SU-DHL-6 (cell line): ENCODE data around the gene KDM7A.

Experiments used
- H2AFZ ChIP-seq: fragments of 200-600 bp; sonication (generic); 2 replicates; pipeline ENCODE4 v1.6.1; 2014; ENCODE audit warnings: low read depth, mild to moderate bottlenecking, moderate library complexity, mixed read lengths, antibody characterized with exemption, low read length; ENCODE audit not compliant: severe bottlenecking
- H3F3A ChIP-seq: fragments of 200-600 bp; shearing (Covaris generic); 2 replicates; pipeline ENCODE4 v1.6.0; 2016; ENCODE audit warnings: antibody characterized with exemption, mild to moderate bottlenecking; ENCODE audit not compliant: insufficient read depth
- H3K27ac ChIP-seq: fragments of 200-600 bp; sonication (generic); 2 replicates; pipeline ENCODE4 v1.5.1; 2016; ENCODE audit warnings: low read depth, mild to moderate bottlenecking, low read length, moderate library complexity, mixed read lengths
- H3K27me3 ChIP-seq: fragments of 200-600 bp; sonication (generic), shearing (Covaris generic); 2 replicates; pipeline ENCODE4 v1.6.0; 2014; ENCODE audit warnings: mild to moderate bottlenecking, low read length
- H3K36me3 ChIP-seq: fragments of 200-600 bp; sonication (generic); 2 replicates; pipeline ENCODE4 v1.6.1; 2014; ENCODE audit warnings: mild to moderate bottlenecking, low read length, mixed read lengths
- H3K4me2 ChIP-seq: fragments of 300-600, 200-600 bp; shearing (Covaris generic), sonication (generic); 2 replicates; pipeline ENCODE4 v1.6.0; 2014; ENCODE audit warnings: low read length, low read depth, mild to moderate bottlenecking; ENCODE audit not compliant: poor library complexity, severe bottlenecking
- H3K4me3 ChIP-seq: fragments of 200-600 bp; sonication (generic); 2 replicates; pipeline ENCODE4 v1.5.1; 2014; ENCODE audit warnings: antibody characterized with exemption, low read length, mild to moderate bottlenecking, mixed read lengths; ENCODE audit not compliant: insufficient read depth, poor library complexity, severe bottlenecking
- H3K79me2 ChIP-seq: fragments of 200-600 bp; sonication (generic); 2 replicates; pipeline ENCODE4 v1.6.1; 2014; ENCODE audit warnings: mild to moderate bottlenecking, low read length, moderate library complexity; ENCODE audit not compliant: insufficient read depth
- H3K9ac ChIP-seq: fragments of 200-600 bp; sonication (generic); 2 replicates; pipeline ENCODE4 v1.7.0; 2014; ENCODE audit warnings: mild to moderate bottlenecking, low read length
- H3K9me2 ChIP-seq: fragments of 200-600 bp; sonication (generic); replicated peaks from 2 replicates; pipeline ENCODE4 v1.6.1; 2014; ENCODE audit warnings: low read length; ENCODE audit not compliant: insufficient read depth
- H3K9me3 ChIP-seq: fragments of 200-600 bp; sonication (generic); 2 replicates; pipeline ENCODE4 v1.6.1; 2014; ENCODE audit warnings: low read length, mixed read lengths; ENCODE audit not compliant: insufficient read depth
- H4K20me1 ChIP-seq: fragments of 200-600 bp; sonication (generic); 2 replicates; pipeline ENCODE4 v1.6.1; 2014; ENCODE audit warnings: low read depth, mild to moderate bottlenecking, antibody characterized with exemption, low read length, moderate library complexity, mixed read lengths
- CTCF ChIP-seq: fragments of 200-600 bp; sonication (generic); IDR thresholded peaks from one replicate; pipeline ENCODE4 v1.5.1; 2017; ENCODE audit warnings: antibody characterized with exemption, mild to moderate bottlenecking, low read length, moderate library complexity; ENCODE audit not compliant: insufficient read depth, poor library complexity, severe bottlenecking
- EZH2phosphoT487 ChIP-seq: fragments of 200-600 bp; sonication (generic), shearing (Covaris generic); conservative IDR thresholded peaks from 2 replicates; pipeline ENCODE4 v1.6.1; 2018; ENCODE audit warnings: mild to moderate bottlenecking, antibody characterized with exemption, low read length, moderate library complexity, mixed read lengths

KDM7A gene

GRCh38 chr7:140078392-140078791 lies 98.4 kb downstream of the KDM7A start:
- Histone ChIP-seq H3K9me3 (no peaks in the 10 kb centered on the region), H3K4me3 (no peak overlapping the region), H3K79me2 (no peaks in the 10 kb centered on the region), H3K27me3 (no peaks in the 10 kb centered on the region), H3K27ac (no peak overlapping the region), H2AFZ (no peak overlapping the region), H3F3A (no peaks in the 10 kb centered on the region), H4K20me1 (no peaks in the 10 kb centered on the region), H3K36me3 (no peaks in the 10 kb centered on the region), H3K9ac (no peak overlapping the region), H3K9me2 (no peaks in the 10 kb centered on the region), H3K4me2 (no peak overlapping the region)
- TF ChIP-seq CTCF (no peak), EZH2phosphoT487 (no peak)

GRCh38 chr7:140074780-140075179 lies 102.0 kb downstream of the KDM7A start:
- no peaks in the 10 kb centered on the region for H3K27me3 ChIP-seq
- no peak for TF ChIP-seq EZH2phosphoT487
- no peak for TF ChIP-seq CTCF

GRCh38 chr7:140070546-140070945 lies 106.2 kb downstream of the KDM7A start:
- Histone ChIP-seq H4K20me1 (no peaks in the 10 kb centered on the region), H3K79me2 (no peaks in the 10 kb centered on the region), H3K27ac (no peak overlapping the region), H3K9ac (no peak overlapping the region), H3K27me3 (no peaks in the 10 kb centered on the region), H3K9me2 (no peaks in the 10 kb centered on the region), H3K4me2 (no peak overlapping the region), H3K36me3 (no peaks in the 10 kb centered on the region), H3F3A (no peaks in the 10 kb centered on the region), H2AFZ (no peak overlapping the region), H3K4me3 (no peak overlapping the region), H3K9me3 (peaks cover 20% of the 10 kb centered on the region)
- TF ChIP-seq CTCF (no peak), EZH2phosphoT487 (no peak)

More at GRCh38 chr7:140074780-140075179, 102.0 kb downstream of the KDM7A start:
- H3K4me2 ChIP-seq, result no peak overlapping the region
- no peak overlapping the region for H2AFZ ChIP-seq
- no peaks in the 10 kb centered on the region for H3K79me2 ChIP-seq
- no peaks in the 10 kb centered on the region for H3K9me2 ChIP-seq
- H3K36me3 ChIP-seq, result no peaks in the 10 kb centered on the region
- no peak overlapping the region for H3K4me3 ChIP-seq
- no peak overlapping the region for H3K9ac ChIP-seq
- no peak overlapping the region for H3K27ac ChIP-seq
- H3F3A ChIP-seq, result no peaks in the 10 kb centered on the region
- H4K20me1 ChIP-seq, result no peaks in the 10 kb centered on the region
- H3K9me3 ChIP-seq, result no peaks in the 10 kb centered on the region
